Prostate gland (tissue), 2 donors: Measurements from ENCODE around the gene PCDH17.

ENCODE experiments used
- POLR2A ChIP-seq: fragments of 450-650 bp; IDR thresholded peaks from one replicate; pipeline ENCODE4 v1.6.1; 2016; ENCODE audit warnings: antibody characterized with exemption, mild to moderate bottlenecking
- POLR2AphosphoS5 ChIP-seq: sonication (generic); formaldehyde crosslinking; IDR thresholded peaks from one replicate; pipeline ENCODE4 v1.6.1; 2017; ENCODE audit warnings: antibody characterized with exemption
- TF ChIP-seq, protein P1 (sequence below), 4 experiments: fragments of 200-600 bp in 2 of 4; fragments of 450-650 bp in 2 of 4; sonication (generic) in 2 of 4; IDR thresholded peaks; 1 replicate in 3 of 4; 2 replicates in 1 of 4; pipeline ENCODE4 v1.5.1; 2016 to 2019; ENCODE audit warnings: antibody characterized with exemption in 4 of 4, mild to moderate bottlenecking in 2 of 4, moderate library complexity in 2 of 4

DNA sequence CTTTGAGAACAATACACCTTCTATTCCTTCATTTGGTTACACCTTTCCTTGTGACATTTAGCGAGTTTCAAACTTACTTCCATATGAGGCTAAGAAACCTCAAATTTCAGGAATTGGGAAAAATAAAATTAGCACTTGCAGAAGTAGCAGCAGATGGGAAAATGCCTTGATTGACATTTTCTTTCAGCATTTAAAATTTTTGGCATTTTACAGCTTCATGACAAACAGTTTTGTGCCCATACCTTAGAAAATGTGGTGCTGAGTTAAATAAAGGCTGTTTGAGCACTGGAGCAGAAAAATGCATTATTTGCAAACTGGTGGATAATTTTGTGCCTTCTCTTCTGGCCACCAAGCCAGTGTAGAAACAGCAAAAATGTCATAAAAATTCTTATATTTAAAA lies 95.4 kb downstream of the PCDH17 start:
- no peak for TF ChIP-seq POLR2AphosphoS5
- TF ChIP-seq, protein P1, sequence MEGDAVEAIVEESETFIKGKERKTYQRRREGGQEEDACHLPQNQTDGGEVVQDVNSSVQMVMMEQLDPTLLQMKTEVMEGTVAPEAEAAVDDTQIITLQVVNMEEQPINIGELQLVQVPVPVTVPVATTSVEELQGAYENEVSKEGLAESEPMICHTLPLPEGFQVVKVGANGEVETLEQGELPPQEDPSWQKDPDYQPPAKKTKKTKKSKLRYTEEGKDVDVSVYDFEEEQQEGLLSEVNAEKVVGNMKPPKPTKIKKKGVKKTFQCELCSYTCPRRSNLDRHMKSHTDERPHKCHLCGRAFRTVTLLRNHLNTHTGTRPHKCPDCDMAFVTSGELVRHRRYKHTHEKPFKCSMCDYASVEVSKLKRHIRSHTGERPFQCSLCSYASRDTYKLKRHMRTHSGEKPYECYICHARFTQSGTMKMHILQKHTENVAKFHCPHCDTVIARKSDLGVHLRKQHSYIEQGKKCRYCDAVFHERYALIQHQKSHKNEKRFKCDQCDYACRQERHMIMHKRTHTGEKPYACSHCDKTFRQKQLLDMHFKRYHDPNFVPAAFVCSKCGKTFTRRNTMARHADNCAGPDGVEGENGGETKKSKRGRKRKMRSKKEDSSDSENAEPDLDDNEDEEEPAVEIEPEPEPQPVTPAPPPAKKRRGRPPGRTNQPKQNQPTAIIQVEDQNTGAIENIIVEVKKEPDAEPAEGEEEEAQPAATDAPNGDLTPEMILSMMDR (IDR thresholded peaks at IDR 0.05) = no peak
- no peak for TF ChIP-seq POLR2A
